Neuronal stem cell (in vitro differentiated cells): ENCODE measurements around the gene ELANE.

Source experiments
- DNase-seq: peaks from one replicate; pipeline ENCODE4 v3.0.0-alpha.2; 2013; ENCODE audit warnings: low spot score
- H2AFZ ChIP-seq: one replicate; pipeline ENCODE4 v1.6.1; 2013; ENCODE audit warnings: mild to moderate bottlenecking, low read length, inconsistent platforms
- H2AK5ac ChIP-seq: 2 replicates; pipeline ENCODE4 v1.6.1; 2013; ENCODE audit warnings: low read depth, mild to moderate bottlenecking, inconsistent platforms, low read length, moderate library complexity, mixed read lengths
- H2BK120ac ChIP-seq: 2 replicates; pipeline ENCODE4 v1.6.1; 2013; ENCODE audit warnings: low read depth, mild to moderate bottlenecking, inconsistent platforms, low read length, moderate library complexity, mixed read lengths
- H2BK12ac ChIP-seq: one replicate; pipeline ENCODE4 v1.6.1; 2013; ENCODE audit warnings: low read length, inconsistent platforms
- H2BK15ac ChIP-seq: 2 replicates; pipeline ENCODE4 v1.6.1; 2013; ENCODE audit warnings: mild to moderate bottlenecking, low read length, inconsistent platforms, mixed read lengths
- H2BK5ac ChIP-seq: one replicate; pipeline ENCODE4 v1.6.1; 2013; ENCODE audit warnings: inconsistent platforms, mild to moderate bottlenecking, low read length, moderate library complexity
- H3K14ac ChIP-seq: one replicate; pipeline ENCODE4 v1.6.1; 2013; ENCODE audit warnings: low read length, inconsistent platforms
- H3K18ac ChIP-seq: 2 replicates; pipeline ENCODE4 v1.6.1; 2013; ENCODE audit warnings: low read length, inconsistent platforms
- H3K23ac ChIP-seq: 2 replicates; pipeline ENCODE4 v1.6.1; 2013; ENCODE audit warnings: low read depth, mild to moderate bottlenecking, mixed read lengths, low read length, inconsistent platforms; ENCODE audit not compliant: poor library complexity
- H3K27ac ChIP-seq: replicated peaks from 3 replicates; pipeline ENCODE4 v1.5.1; 2013; ENCODE audit warnings: low read length, inconsistent platforms
- H3K27me3 ChIP-seq, 3 experiments: 2 replicates each; pipeline ENCODE4 v1.6.1; 2013; ENCODE audit warnings: low read length in 3 of 3, mild to moderate bottlenecking in 2 of 3, inconsistent platforms in 1 of 3, low read depth in 1 of 3, mixed read lengths in 1 of 3, moderate library complexity in 1 of 3; ENCODE audit not compliant: control insufficient read depth in 3 of 3, insufficient read depth in 3 of 3
- H3K36me3 ChIP-seq, 2 donors: replicated peaks in 1 of 2; 2 replicates each; pipeline ENCODE4 v1.6.1; 2013; ENCODE audit warnings: low read length in 2 of 2; ENCODE audit not compliant: control insufficient read depth in 2 of 2, insufficient read depth in 2 of 2
- H3K4ac ChIP-seq: 2 replicates; pipeline ENCODE4 v1.6.1; 2013; ENCODE audit warnings: inconsistent platforms, mild to moderate bottlenecking, low read length, moderate library complexity
- H3K4me1 ChIP-seq, 2 donors: 1 replicate in 1 of 2; 2 replicates in 1 of 2; pipeline ENCODE4 v1.6.1; 2013; ENCODE audit warnings: low read length in 2 of 2, low read depth in 1 of 2; ENCODE audit not compliant: control insufficient read depth in 2 of 2, insufficient read depth in 1 of 2
- H3K4me2 ChIP-seq: one replicate; pipeline ENCODE4 v1.6.1; 2013; ENCODE audit warnings: mild to moderate bottlenecking, low read length, inconsistent platforms; ENCODE audit not compliant: insufficient read depth, poor library complexity, severe bottlenecking
- H3K4me3 ChIP-seq, 2 donors: 2 replicates each; pipeline ENCODE4 v1.5.1; 2013; ENCODE audit warnings: low read length in 2 of 2, mild to moderate bottlenecking in 2 of 2, inconsistent platforms in 1 of 2, moderate library complexity in 1 of 2
- H3K79me1 ChIP-seq: one replicate; pipeline ENCODE4 v1.6.1; 2013; ENCODE audit warnings: low read depth, mild to moderate bottlenecking, inconsistent platforms, low read length, moderate library complexity
- H3K9ac ChIP-seq: one replicate; pipeline ENCODE4 v1.6.1; 2013; ENCODE audit warnings: mild to moderate bottlenecking, low read depth, low read length, inconsistent platforms; ENCODE audit not compliant: poor library complexity
- H3K9me3 ChIP-seq, 2 donors: replicated peaks in 1 of 2; 2 replicates each; pipeline versions ENCODE3 to v1.6.1; 2013; ENCODE audit warnings: low read length in 2 of 2, mild to moderate bottlenecking in 2 of 2, inconsistent platforms in 1 of 2, low read depth in 1 of 2, mixed read lengths in 1 of 2, moderate library complexity in 1 of 2; ENCODE audit not compliant: control insufficient read depth in 2 of 2, insufficient read depth in 1 of 2
- H4K8ac ChIP-seq: one replicate; pipeline ENCODE4 v1.6.1; 2013; ENCODE audit warnings: low read depth, mild to moderate bottlenecking, inconsistent platforms, low read length, moderate library complexity
- H4K91ac ChIP-seq: one replicate; pipeline ENCODE4 v1.6.1; 2013; ENCODE audit warnings: low read length, low read depth, mild to moderate bottlenecking, inconsistent platforms; ENCODE audit not compliant: poor library complexity
- WGBS, 2 donors: extraction: QIAGEN DNeasy Blood & Tissue Kit; methylation state at CpG; one replicate each; pipeline ENCODE4 v1.1.7; 2013; ENCODE audit warnings: missing lambda C conversion rate in 2 of 2, mixed read lengths in 1 of 2; ENCODE audit not compliant: insufficient read length in 2 of 2, insufficient replicate concordance in 1 of 2; ENCODE audit errors: extremely low coverage in 2 of 2; 5-methylcytosine and 5-hydroxymethylcytosine counted together

The ELANE gene

DNA sequence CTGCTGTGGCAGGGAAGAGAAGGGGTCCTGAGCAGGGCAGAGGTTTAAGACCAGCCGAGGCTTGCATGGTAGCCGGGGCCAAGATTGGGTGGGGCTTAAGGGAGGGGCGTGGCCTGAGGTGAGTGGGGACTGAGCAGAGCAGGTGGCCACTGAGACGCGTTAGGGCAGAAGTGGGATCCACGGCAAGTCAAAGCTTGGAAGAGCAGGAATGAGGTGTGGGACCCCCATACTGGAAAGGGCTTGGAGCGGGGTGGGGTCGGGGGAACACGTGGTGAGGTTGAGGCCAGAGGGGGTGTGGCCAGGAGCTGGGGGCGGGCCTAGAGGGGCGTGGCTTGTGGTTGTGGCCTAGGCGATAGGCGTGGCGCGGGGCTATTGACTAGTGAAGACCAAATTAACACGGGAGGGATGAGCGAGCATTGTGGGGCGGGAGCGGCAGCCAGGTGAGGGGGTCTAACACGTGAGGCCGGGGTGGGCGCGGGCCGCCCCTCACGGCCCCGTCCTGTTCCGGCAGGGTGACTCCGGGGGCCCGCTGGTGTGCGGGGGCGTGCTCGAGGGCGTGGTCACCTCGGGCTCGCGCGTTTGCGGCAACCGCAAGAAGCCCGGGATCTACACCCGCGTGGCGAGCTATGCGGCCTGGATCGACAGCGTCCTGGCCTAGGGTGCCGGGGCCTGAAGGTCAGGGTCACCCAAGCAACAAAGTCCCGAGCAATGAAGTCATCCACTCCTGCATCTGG is 10.6 kb downstream of the ELANE start:
- no peak overlapping the region for H2BK15ac ChIP-seq
- DNase-seq = peak; percentile 57

DNA sequence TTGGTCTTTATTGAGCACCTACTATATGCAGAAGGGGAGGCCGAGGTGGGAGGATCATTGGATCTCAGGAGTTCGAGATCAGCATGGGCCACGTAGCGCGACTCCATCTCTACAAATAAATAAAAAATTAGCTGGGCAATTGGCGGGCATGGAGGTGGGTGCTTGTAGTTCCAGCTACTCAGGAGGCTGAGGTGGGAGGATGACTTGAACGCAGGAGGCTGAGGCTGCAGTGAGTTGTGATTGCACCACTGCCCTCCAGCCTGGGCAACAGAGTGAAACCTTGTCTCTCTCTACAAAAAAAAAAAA is 11.2 kb downstream of the ELANE start:
- WGBS, 2 donors = no CpG with 5 or more reads among the region's 7 CpGs
- no peak overlapping the region for H3K4me3 ChIP-seq

More for the DNA sequence above, 10.6 kb downstream of the ELANE start:
- Histone ChIP-seq H3K18ac (peak overlapping the region; percentile 90), H2BK120ac (no peak overlapping the region), H3K23ac (peak overlapping the region; percentile 91), H3K4me3 (no peak overlapping the region), H3K9me3 (peaks cover 0 to 9% of the 10 kb centered on the region in 2 donors), H3K79me1 (peaks cover 4% of the 10 kb centered on the region), H3K4me2 (peak overlapping the region; percentile 25), H3K36me3 (peaks cover 0 to 5% of the 10 kb centered on the region in 2 donors), H3K9ac (no peak overlapping the region), H3K4ac (no peak overlapping the region), H2AFZ (no peak overlapping the region), H2BK12ac (peak overlapping the region; percentile 41), H3K27me3 (peaks cover 18 to 43% (median 19%) of the 10 kb centered on the region in 3 experiments), H2AK5ac (peak overlapping the region; percentile 70), H3K14ac (no peak overlapping the region), H3K4me1 (peaks cover 2 to 8% of the 10 kb centered on the region in 2 donors), H2BK5ac (peak overlapping the region; percentile 66), H3K27ac (no peak overlapping the region), H4K91ac (no peak overlapping the region), H4K8ac (no peak overlapping the region)
- WGBS, 2 donors = no CpG with 5 or more reads among the region's 48 CpGs

DNA sequence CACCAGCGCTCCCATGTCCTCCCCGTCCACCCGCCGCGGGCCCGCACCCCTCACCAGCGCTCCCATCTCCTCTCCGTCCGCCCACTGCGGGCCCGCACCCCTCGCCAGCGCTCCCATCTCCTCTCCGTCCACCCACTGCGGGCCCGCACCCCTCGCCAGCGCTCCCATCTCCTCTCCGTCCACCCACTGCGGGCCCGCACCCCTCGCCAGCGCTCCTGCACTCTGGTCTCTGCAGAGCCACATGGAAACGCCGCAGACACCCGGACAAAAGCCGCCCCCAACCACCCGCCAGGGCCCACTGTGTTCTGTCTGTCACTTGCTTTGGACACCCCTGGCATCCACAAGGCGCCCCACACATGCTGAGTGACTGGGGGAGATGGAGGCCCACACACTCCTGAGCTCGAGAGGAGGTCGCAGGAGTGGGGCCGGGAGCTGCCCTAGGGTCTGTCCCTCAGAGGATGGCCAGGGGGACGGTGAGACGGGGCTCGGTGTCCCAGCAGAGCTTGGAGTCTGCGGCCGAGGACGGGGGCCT is 14.7 kb downstream of the ELANE start:
- H3K4me1 ChIP-seq = peaks cover 0 to 5% of the 10 kb centered on the region in 2 donors
- H3K4me2 ChIP-seq = no peak overlapping the region
- H4K91ac ChIP-seq = no peak overlapping the region
- no peak overlapping the region for H4K8ac ChIP-seq
- peaks cover 1% of the 10 kb centered on the region for H3K79me1 ChIP-seq
- H3K9me3 ChIP-seq = peaks cover 0 to 5% of the 10 kb centered on the region in 2 donors
- no peak overlapping the region for H3K14ac ChIP-seq
- DNase-seq = no peak
- no CpG with 5 or more reads among the region's 38 CpGs for WGBS, 2 donors
- H2AFZ ChIP-seq = no peak overlapping the region
- H2BK15ac ChIP-seq = no peak overlapping the region
- no peak overlapping the region for H3K4ac ChIP-seq
- H3K23ac ChIP-seq = no peak overlapping the region
- H2BK5ac ChIP-seq = no peak overlapping the region
- no peak overlapping the region for H3K4me3 ChIP-seq
- peak overlapping the region; percentile 64 for H3K18ac ChIP-seq
- H3K36me3 ChIP-seq = peaks cover 22 to 43% of the 10 kb centered on the region in 2 donors
- no peak overlapping the region for H2BK120ac ChIP-seq
- H3K9ac ChIP-seq = peak overlapping the region; percentile 77
- no peak overlapping the region for H2AK5ac ChIP-seq
- H3K27ac ChIP-seq = no peak overlapping the region
- H2BK12ac ChIP-seq = no peak overlapping the region
- H3K27me3 ChIP-seq = peaks cover 0 to 11% (median 4%) of the 10 kb centered on the region in 3 experiments

More for the DNA sequence above, 11.2 kb downstream of the ELANE start:
- no peak overlapping the region for H3K4ac ChIP-seq
- no peak overlapping the region for H3K14ac ChIP-seq
- H4K91ac ChIP-seq = no peak overlapping the region
- H2BK120ac ChIP-seq = no peak overlapping the region
- H3K79me1 ChIP-seq = peaks cover 5% of the 10 kb centered on the region
- H3K18ac ChIP-seq = peak overlapping the region; percentile 90
- DNase-seq = no peak
- peaks cover 18 to 42% (median 19%) of the 10 kb centered on the region in 3 experiments for H3K27me3 ChIP-seq
- H2AK5ac ChIP-seq = no peak overlapping the region
- no peak overlapping the region for H3K4me2 ChIP-seq
- peaks cover 2 to 8% of the 10 kb centered on the region in 2 donors for H3K4me1 ChIP-seq
- peaks cover 3 to 11% of the 10 kb centered on the region in 2 donors for H3K36me3 ChIP-seq
- H2AFZ ChIP-seq = no peak overlapping the region
- H2BK5ac ChIP-seq = peak overlapping the region; percentile 66
- H2BK12ac ChIP-seq = no peak overlapping the region
- no peak overlapping the region for H3K27ac ChIP-seq
- H3K9ac ChIP-seq = no peak overlapping the region
- peak overlapping the region; percentile 91 for H3K23ac ChIP-seq
- peaks cover 0 to 7% of the 10 kb centered on the region in 2 donors for H3K9me3 ChIP-seq
- H4K8ac ChIP-seq = no peak overlapping the region
- no peak overlapping the region for H2BK15ac ChIP-seq

DNA sequence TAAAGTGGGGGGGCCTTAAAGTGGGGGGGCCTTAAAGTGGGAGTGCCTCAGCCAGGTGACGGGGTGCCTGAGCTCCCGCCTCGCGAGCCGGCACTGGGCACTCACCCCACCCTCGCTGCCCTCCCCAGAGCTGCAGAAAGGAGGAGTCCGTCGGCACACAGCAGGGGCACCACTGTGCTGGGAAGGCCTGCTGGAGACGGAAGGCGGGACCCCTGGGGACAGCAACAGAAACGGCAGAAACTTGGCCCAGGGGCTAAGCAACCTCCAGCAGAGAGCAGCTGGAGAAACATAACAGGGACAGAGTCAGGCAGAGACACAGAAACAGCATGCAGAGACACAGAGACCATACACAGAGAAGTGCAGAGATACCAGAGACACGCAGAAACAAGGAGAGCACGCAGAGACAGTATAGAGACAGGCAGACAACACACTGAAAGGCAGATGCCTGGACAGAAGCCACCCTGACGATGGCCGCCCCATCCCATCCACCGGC is 15.2 kb downstream of the ELANE start:
- H3K27ac ChIP-seq = no peak overlapping the region
- peaks cover 0 to 10% (median 4%) of the 10 kb centered on the region in 3 experiments for H3K27me3 ChIP-seq
- peaks cover 0 to 5% of the 10 kb centered on the region in 2 donors for H3K4me1 ChIP-seq
- H3K23ac ChIP-seq = no peak overlapping the region
- H3K9ac ChIP-seq = peak overlapping the region; percentile 77
- no peak overlapping the region for H2BK15ac ChIP-seq
- no peak overlapping the region for H4K91ac ChIP-seq
- H3K9me3 ChIP-seq = peaks cover 0 to 5% of the 10 kb centered on the region in 2 donors
- H3K14ac ChIP-seq = no peak overlapping the region
- H3K4me3 ChIP-seq = no peak overlapping the region
- H2BK5ac ChIP-seq = no peak overlapping the region
- WGBS, 2 donors = no CpG with 5 or more reads among the region's 16 CpGs
- H2AK5ac ChIP-seq = no peak overlapping the region
- H3K4ac ChIP-seq = no peak overlapping the region
- H2BK12ac ChIP-seq = no peak overlapping the region
- no peak overlapping the region for H2AFZ ChIP-seq
- H3K4me2 ChIP-seq = no peak overlapping the region
- H2BK120ac ChIP-seq = no peak overlapping the region
- peak overlapping the region; percentile 67 for H3K18ac ChIP-seq
- peaks cover 22 to 47% of the 10 kb centered on the region in 2 donors for H3K36me3 ChIP-seq
- peaks cover 1% of the 10 kb centered on the region for H3K79me1 ChIP-seq
- DNase-seq = no peak
- H4K8ac ChIP-seq = no peak overlapping the region
